Naive thymus-derived CD4-positive, alpha-beta T cell (primary cell): ENCODE data around the gene TSHZ2. TPM values are rescaled to one million over a fixed set of nuclear protein-coding genes. Genes with fewer than 3 reads are reported as not detected.

Experiments used
- ATAC-seq: fragments of 150-1000 bp; cut with Tn5 transposase; 2 replicates; pipeline ENCODE4 v1.10.0; 2021; ENCODE audit warnings: mild to moderate bottlenecking, moderate library complexity
- CTCF ChIA-PET: fragments of 350-600 bp; sonication (Branson Sonifier 250); formaldehyde crosslinking; loops from one replicate; lab custom pipeline; 2021; ENCODE audit warnings: antibody characterized with exemption; lab: Charles Lee
- POLR2A ChIA-PET: fragments of 350-600 bp; sonication (Branson Sonifier 250); formaldehyde crosslinking; loops from one replicate; lab custom pipeline; 2021; ENCODE audit warnings: antibody characterized with exemption, inconsistent platforms; lab: Charles Lee
- DNase-seq, 9 donors: peaks; one replicate each; pipeline versions ENCODE4 v3.0.0 to v3.0.0-alpha.2; 2020 to 2022; ENCODE audit warnings: mixed read lengths in 1 of 9
- H3K27ac ChIP-seq: one replicate; pipeline ENCODE4 v1.7.0; 2013; ENCODE audit warnings: mild to moderate bottlenecking, low read depth, low read length, moderate library complexity
- H3K27me3 ChIP-seq, 2 donors: one replicate each; pipeline ENCODE4 v1.7.0; 2013; ENCODE audit warnings: low read length in 2 of 2, mild to moderate bottlenecking in 2 of 2, moderate library complexity in 2 of 2; ENCODE audit not compliant: control insufficient read depth in 2 of 2, insufficient read depth in 2 of 2
- H3K36me3 ChIP-seq, 3 experiments: 1 replicate in 2 of 3; 2 replicates in 1 of 3; pipeline ENCODE4 v1.7.0; 2013; ENCODE audit warnings: low read length in 3 of 3, mild to moderate bottlenecking in 3 of 3, moderate library complexity in 1 of 3; ENCODE audit not compliant: insufficient read depth in 3 of 3, control insufficient read depth in 2 of 3
- H3K4me1 ChIP-seq, 2 donors: one replicate each; pipeline ENCODE4 v1.7.0; 2013; ENCODE audit warnings: low read length in 2 of 2, mild to moderate bottlenecking in 2 of 2, moderate library complexity in 1 of 2; ENCODE audit not compliant: control insufficient read depth in 2 of 2, insufficient read depth in 2 of 2
- H3K4me3 ChIP-seq: 2 replicates; pipeline ENCODE4 v1.7.0; 2013; ENCODE audit warnings: mild to moderate bottlenecking, low read length
- H3K9me3 ChIP-seq, 3 experiments: 1 replicate in 2 of 3; 2 replicates in 1 of 3; pipeline ENCODE4 v1.7.0; 2013; ENCODE audit warnings: low read length in 3 of 3; ENCODE audit not compliant: control insufficient read depth in 2 of 3
- H3K27ac Mint-ChIP-seq, 9 donors: one replicate each; pipeline ENCODE4 v1.8.0; 2020 to 2022; ENCODE audit warnings: mixed read lengths in 9 of 9, mild to moderate bottlenecking in 8 of 9, moderate library complexity in 5 of 9, inconsistent platforms in 2 of 9
- H3K27me3 Mint-ChIP-seq, 5 donors: one replicate each; pipeline ENCODE4 v1.8.0; 2021 to 2022; ENCODE audit warnings: mixed read lengths in 5 of 5, mild to moderate bottlenecking in 1 of 5
- H3K36me3 Mint-ChIP-seq, 5 donors: one replicate each; pipeline ENCODE4 v1.8.0; 2020 to 2022; ENCODE audit warnings: mixed read lengths in 5 of 5, mild to moderate bottlenecking in 3 of 5, inconsistent platforms in 1 of 5
- H3K4me1 Mint-ChIP-seq, 7 donors: one replicate each; pipeline ENCODE4 v1.8.0; 2020 to 2022; ENCODE audit warnings: mixed read lengths in 7 of 7, mild to moderate bottlenecking in 3 of 7, inconsistent platforms in 1 of 7
- H3K4me3 Mint-ChIP-seq, 10 donors: one replicate each; pipeline ENCODE4 v1.8.0; 2020 to 2022; ENCODE audit warnings: mild to moderate bottlenecking in 10 of 10, mixed read lengths in 10 of 10, moderate library complexity in 6 of 10, inconsistent platforms in 2 of 10
- H3K9me3 Mint-ChIP-seq, 11 donors: one replicate each; pipeline ENCODE4 v1.8.0; 2020 to 2022; ENCODE audit warnings: mixed read lengths in 11 of 11, mild to moderate bottlenecking in 4 of 11, inconsistent platforms in 1 of 11, moderate library complexity in 1 of 11
- intact Hi-C, 2 donors: fragments of 100-400 bp; cut with micrococcal nuclease; formaldehyde crosslinking; loops; one replicate each; pipeline ENCODE4 v1.15.1; 2023
- polyA plus RNA-seq, 2 donors: library from polyadenylated mRNA; unstranded; fragments of 300-500 nt; fragmentation: Illumina TruSeq; gene quantifications; one replicate each; pipeline ENCODE4 v1.2.3, GENCODE V29; 2021
- total RNA-seq, 6 experiments: library from RNA in 5 of 6; stranded (reverse) in 5 of 6; gene quantifications; 1 replicate in 5 of 6; 2 replicates in 1 of 6; pipeline ENCODE4 v1.2.3 and lab custom pipeline; 2021 to 2026

TSHZ2 gene, protein sequence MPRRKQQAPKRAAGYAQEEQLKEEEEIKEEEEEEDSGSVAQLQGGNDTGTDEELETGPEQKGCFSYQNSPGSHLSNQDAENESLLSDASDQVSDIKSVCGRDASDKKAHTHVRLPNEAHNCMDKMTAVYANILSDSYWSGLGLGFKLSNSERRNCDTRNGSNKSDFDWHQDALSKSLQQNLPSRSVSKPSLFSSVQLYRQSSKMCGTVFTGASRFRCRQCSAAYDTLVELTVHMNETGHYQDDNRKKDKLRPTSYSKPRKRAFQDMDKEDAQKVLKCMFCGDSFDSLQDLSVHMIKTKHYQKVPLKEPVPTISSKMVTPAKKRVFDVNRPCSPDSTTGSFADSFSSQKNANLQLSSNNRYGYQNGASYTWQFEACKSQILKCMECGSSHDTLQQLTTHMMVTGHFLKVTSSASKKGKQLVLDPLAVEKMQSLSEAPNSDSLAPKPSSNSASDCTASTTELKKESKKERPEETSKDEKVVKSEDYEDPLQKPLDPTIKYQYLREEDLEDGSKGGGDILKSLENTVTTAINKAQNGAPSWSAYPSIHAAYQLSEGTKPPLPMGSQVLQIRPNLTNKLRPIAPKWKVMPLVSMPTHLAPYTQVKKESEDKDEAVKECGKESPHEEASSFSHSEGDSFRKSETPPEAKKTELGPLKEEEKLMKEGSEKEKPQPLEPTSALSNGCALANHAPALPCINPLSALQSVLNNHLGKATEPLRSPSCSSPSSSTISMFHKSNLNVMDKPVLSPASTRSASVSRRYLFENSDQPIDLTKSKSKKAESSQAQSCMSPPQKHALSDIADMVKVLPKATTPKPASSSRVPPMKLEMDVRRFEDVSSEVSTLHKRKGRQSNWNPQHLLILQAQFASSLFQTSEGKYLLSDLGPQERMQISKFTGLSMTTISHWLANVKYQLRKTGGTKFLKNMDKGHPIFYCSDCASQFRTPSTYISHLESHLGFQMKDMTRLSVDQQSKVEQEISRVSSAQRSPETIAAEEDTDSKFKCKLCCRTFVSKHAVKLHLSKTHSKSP (N-terminal part only)
- total RNA-seq (10 to 100 TPM; 21.0 to 84.5 (median 59.2) TPM), polyA plus RNA-seq (1 to 10 TPM; 6.0 to 7.7 TPM), total RNA-seq (lab: John Stamatoyannopoulos, UW) (108 reads per million, percentile 85 among the genes with 10 or more reads in this experiment)

- POLR2A ChIA-PET, result interaction anchor here (1.0 to 12.7 kb wide), 7 partner anchors 8 to 562 kb away, joined by 3 to 299 read pairs (median 5); no protein-coding TSS in a partner anchor
- Mint-ChIP-seq H3K36me3 (peaks cover 0 to 5% (median 0%) of the 10 kb centered on the region in 5 donors), H3K27ac (peak within 1 kb of the TSS; percentile 93 to 97 (median 95)), H3K4me3 (peak within 1 kb of the TSS; percentile 90 to 100 (median 96)), H3K4me1 (peaks cover 12 to 45% (median 38%) of the 10 kb centered on the region in 7 donors), H3K27me3 (peaks cover 0 to 32% (median 7%) of the 10 kb centered on the region in 5 donors), H3K9me3 (peaks cover 0 to 2% (median 0%) of the 10 kb centered on the region in 11 donors)
- Histone ChIP-seq H3K27ac (peak within 1 kb of the TSS; percentile 97), H3K9me3 (no peaks in the 10 kb centered on the region), H3K36me3 (peaks cover 0 to 6% (median 0%) of the 10 kb centered on the region in 3 experiments), H3K4me3 (peak within 1 kb of the TSS; percentile 65), H3K27me3 (peaks cover 0 to 3% of the 10 kb centered on the region in 2 donors), H3K4me1 (peaks cover 0 to 12% of the 10 kb centered on the region in 2 donors)
- CTCF ChIA-PET, result interaction anchor here (0.7 to 1.0 kb wide), 2 partner anchors 29 to 57 kb away, joined by 5 read pairs; no protein-coding TSS in a partner anchor
- intact Hi-C loops, result loop anchor here (1.0 to 10.0 kb wide), 12 partner anchors 12 to 975 kb away; no protein-coding TSS in a partner anchor
- peak; percentile 27 to 75 (median 58) for DNase-seq
- peak; percentile 66 for ATAC-seq
These were observed at the start of gene TSHZ2 for GRCh38 chr20:52972190-52972937. TSS of gene TSHZ2 (plus strand) at chr20:52972358. CDS start at chr20:52973294, 936 bp downstream.

GRCh38 chr20:52922436-52922835, 49.7 kb upstream of the TSHZ2 start:
- H3K27me3 ChIP-seq, result no peaks in the 10 kb centered on the region
- Mint-ChIP-seq H3K4me1 (peaks cover 0 to 6% (median 0%) of the 10 kb centered on the region in 7 donors), H3K27ac (peak overlapping the region in 1 of 9 donors; percentile 14), H3K27me3 (peaks cover 0 to 7% (median 0%) of the 10 kb centered on the region in 5 donors), H3K4me3 (no peak overlapping the region), H3K36me3 (peaks cover 0 to 4% (median 0%) of the 10 kb centered on the region in 5 donors), H3K9me3 (peaks cover 0 to 2% (median 0%) of the 10 kb centered on the region in 11 donors)
- ATAC-seq, result no peak
- DNase-seq, result no peak
- intact Hi-C loops, result no loop called here
- no peak overlapping the region for H3K4me3 ChIP-seq
- no peaks in the 10 kb centered on the region for H3K4me1 ChIP-seq
- no peak overlapping the region for H3K27ac ChIP-seq
- no peaks in the 10 kb centered on the region for H3K36me3 ChIP-seq
- CTCF ChIA-PET, result interaction anchor here (0.6 kb wide), 1 partner anchor 1150 kb away, joined by 3 read pairs; no protein-coding TSS in a partner anchor
- POLR2A ChIA-PET, result no interaction called here
- no peaks in the 10 kb centered on the region for H3K9me3 ChIP-seq

DNA sequence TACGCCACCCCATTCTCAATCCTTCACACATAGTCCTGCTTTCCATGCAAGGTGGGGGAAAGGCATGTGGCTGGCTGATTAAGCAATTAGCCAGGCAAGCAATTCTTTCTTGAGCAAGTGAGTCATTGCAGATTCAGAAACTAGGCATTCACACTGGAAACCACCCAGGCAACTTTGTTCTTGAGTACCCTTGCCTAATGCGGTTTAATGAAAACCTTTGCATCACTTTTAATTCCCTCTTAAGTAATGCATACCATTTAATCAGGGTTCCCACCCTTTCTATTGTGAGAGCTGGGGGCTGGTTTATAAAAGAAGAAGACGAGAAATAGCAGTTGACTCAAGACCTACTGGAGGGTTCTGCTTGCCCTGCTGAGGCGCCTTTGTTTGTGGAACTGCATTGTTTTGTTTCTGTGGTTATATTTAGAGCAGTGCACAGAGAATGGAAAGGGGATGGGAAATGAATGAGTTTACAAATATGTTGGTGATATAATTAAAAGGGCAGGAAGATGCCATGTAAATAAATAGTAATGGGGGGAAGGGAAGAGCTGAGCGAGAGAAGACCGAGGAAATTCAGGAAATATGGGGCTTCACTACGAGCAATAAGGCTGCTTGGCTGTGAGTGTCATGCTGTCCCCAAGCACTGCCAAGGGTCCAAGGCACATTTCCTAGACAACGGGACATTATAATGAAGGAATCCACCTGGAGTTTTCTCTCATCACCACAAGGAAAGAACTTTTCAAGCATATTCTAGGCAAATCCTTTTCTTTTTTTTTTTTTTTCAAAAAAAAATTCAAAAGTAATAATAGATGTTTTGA, 48.8 kb upstream of the TSHZ2 start:
- Mint-ChIP-seq H3K4me1 (peaks cover 0 to 7% (median 0%) of the 10 kb centered on the region in 7 donors), H3K27ac (no peak overlapping the region), H3K4me3 (no peak overlapping the region), H3K36me3 (peaks cover 0 to 4% (median 0%) of the 10 kb centered on the region in 5 donors), H3K27me3 (peaks cover 0 to 7% (median 0%) of the 10 kb centered on the region in 5 donors), H3K9me3 (peaks cover 0 to 1% (median 0%) of the 10 kb centered on the region in 11 donors)
- Histone ChIP-seq H3K27ac (no peak overlapping the region), H3K9me3 (no peaks in the 10 kb centered on the region), H3K4me1 (no peaks in the 10 kb centered on the region), H3K4me3 (no peak overlapping the region), H3K27me3 (no peaks in the 10 kb centered on the region), H3K36me3 (no peaks in the 10 kb centered on the region)
- ATAC-seq (no peak), DNase-seq (no peak)
- ChIA-PET POLR2A (interaction anchor here (0.6 kb wide), 1 partner anchor 95 kb away, joined by 3 read pairs; no protein-coding TSS in a partner anchor), CTCF (no interaction called here)
- intact Hi-C loops, result no loop called here

GRCh38 chr20:52924411-52925271, 47.5 kb upstream of the TSHZ2 start:
- H3K9me3 ChIP-seq, result no peaks in the 10 kb centered on the region
- DNase-seq (no peak), ATAC-seq (no peak)
- ChIA-PET POLR2A (interaction anchor here (0.6 kb wide), 1 partner anchor 93 kb away, joined by 3 read pairs; no protein-coding TSS in a partner anchor), CTCF (no interaction called here)
- peaks cover 0 to 4% (median 0%) of the 10 kb centered on the region in 5 donors for H3K36me3 Mint-ChIP-seq
- H3K27ac Mint-ChIP-seq, result no peak overlapping the region
- H3K27ac ChIP-seq, result no peak overlapping the region
- intact Hi-C loops, result no loop called here
- H3K4me3 Mint-ChIP-seq, result no peak overlapping the region
- H3K4me3 ChIP-seq, result no peak overlapping the region
- H3K27me3 ChIP-seq, result no peaks in the 10 kb centered on the region
- no peaks in the 10 kb centered on the region for H3K36me3 ChIP-seq
- H3K4me1 ChIP-seq, result no peaks in the 10 kb centered on the region
- H3K27me3 Mint-ChIP-seq, result peaks cover 0 to 7% (median 0%) of the 10 kb centered on the region in 5 donors
- H3K9me3 Mint-ChIP-seq, result peaks cover 0 to 1% (median 0%) of the 10 kb centered on the region in 11 donors
- peaks cover 0 to 7% (median 0%) of the 10 kb centered on the region in 7 donors for H3K4me1 Mint-ChIP-seq

- H3K4me1 ChIP-seq, result no peaks in the 10 kb centered on the region
These were observed 45.7 kb upstream of the TSHZ2 start for GRCh38 chr20:52926505-52926904.

More at GRCh38 chr20:52926505-52926904, 45.7 kb upstream of the TSHZ2 start:
- no peak overlapping the region for H3K27ac ChIP-seq
- POLR2A ChIA-PET, result interaction anchor here (0.8 kb wide), 1 partner anchor 26 kb away, joined by 3 read pairs; no protein-coding TSS in a partner anchor
- H3K27ac Mint-ChIP-seq, result no peak overlapping the region
- H3K4me1 Mint-ChIP-seq, result peaks cover 0 to 7% (median 0%) of the 10 kb centered on the region in 7 donors
- intact Hi-C loops, result no loop called here
- H3K36me3 ChIP-seq, result no peaks in the 10 kb centered on the region
- CTCF ChIA-PET, result no interaction called here
- H3K4me3 ChIP-seq, result no peak overlapping the region
- H3K36me3 Mint-ChIP-seq, result no peaks in the 10 kb centered on the region
- H3K4me3 Mint-ChIP-seq, result no peak overlapping the region
- H3K9me3 Mint-ChIP-seq, result peaks cover 0 to 1% (median 0%) of the 10 kb centered on the region in 11 donors
- H3K27me3 Mint-ChIP-seq, result peaks cover 0 to 7% (median 0%) of the 10 kb centered on the region in 5 donors
- H3K9me3 ChIP-seq, result no peaks in the 10 kb centered on the region
- ATAC-seq, result no peak
- no peak for DNase-seq
- no peaks in the 10 kb centered on the region for H3K27me3 ChIP-seq
